ENCODE data around the gene ARMC3. TPM values are rescaled to one million over a fixed set of nuclear protein-coding genes. Genes with fewer than 3 reads are reported as not detected.
A peak's percentile ranks its signal among the peaks of the same experiment; 100 is the strongest.
"Not testable (repeated sequence)": the region's sequence is repeated elsewhere in the genome, so short reads cannot be mapped to it uniquely, and the experiment has no call there.

ARMC3 gene
- total RNA-seq, 1 experiment from 2014 or later = not detected

GRCh38 chr10:23070913-23071218, 143.0 kb downstream of the ARMC3 start:
- H3K27me3 ChIP-seq = no peaks in the 10 kb centered on the region
- H3K9me3 ChIP-seq = no peaks in the 10 kb centered on the region
- DNase-seq = no peak
- H3K4me3 ChIP-seq = no peak overlapping the region
- no peaks in the 10 kb centered on the region for H3K36me3 ChIP-seq

- not testable (repeated sequence) for H3K27me3 ChIP-seq, H3K9me3 ChIP-seq, H3K4me3 ChIP-seq, H3K36me3 ChIP-seq, DNase-seq
Observed at GRCh38 chr10:23072593-23072992, 144.7 kb downstream of the ARMC3 start.

GRCh38 chr10:23073527-23073926, 145.7 kb downstream of the ARMC3 start:
- no peaks in the 10 kb centered on the region for H3K27me3 ChIP-seq
- no peak for DNase-seq

GRCh38 chr10:23075672-23076071, 147.8 kb downstream of the ARMC3 start:
- Histone ChIP-seq H3K4me3 (no peak overlapping the region), H3K36me3 (no peaks in the 10 kb centered on the region), H3K27me3 (no peaks in the 10 kb centered on the region), H3K9me3 (no peaks in the 10 kb centered on the region)
- no peak for DNase-seq

More at GRCh38 chr10:23073527-23073926, 145.7 kb downstream of the ARMC3 start:
- no peaks in the 10 kb centered on the region for H3K9me3 ChIP-seq
- H3K36me3 ChIP-seq = no peaks in the 10 kb centered on the region
- H3K4me3 ChIP-seq = no peak overlapping the region

- Histone ChIP-seq H3K36me3 (no peaks in the 10 kb centered on the region), H3K27me3 (no peaks in the 10 kb centered on the region), H3K9me3 (no peaks in the 10 kb centered on the region), H3K4me3 (no peak overlapping the region)
- DNase-seq = no peak
Observed at GRCh38 chr10:23078114-23078513, 150.3 kb downstream of the ARMC3 start.

- Histone ChIP-seq H3K27me3 (no peaks in the 10 kb centered on the region), H3K36me3 (no peaks in the 10 kb centered on the region), H3K4me3 (no peak overlapping the region), H3K9me3 (0 out of 2 replicates have a peak, but pooled peaks cover 1% of the 10 kb centered on the region)
- no peak for DNase-seq
Observed at GRCh38 chr10:23079700-23080099, 151.8 kb downstream of the ARMC3 start.

- no peak for DNase-seq
- H3K36me3 ChIP-seq = no peaks in the 10 kb centered on the region
- no peak overlapping the region for H3K4me3 ChIP-seq
- H3K9me3 ChIP-seq = 0 out of 2 replicates have a peak, but pooled peaks cover 2% of the 10 kb centered on the region
- no peaks in the 10 kb centered on the region for H3K27me3 ChIP-seq
Observed at GRCh38 chr10:23080262-23080661, 152.4 kb downstream of the ARMC3 start.

- DNase-seq = peak; percentile 70
- Histone ChIP-seq H3K36me3 (no peaks in the 10 kb centered on the region), H3K4me3 (no peak overlapping the region), H3K27me3 (no peaks in the 10 kb centered on the region), H3K9me3 (0 out of 2 replicates have a peak, but pooled peaks cover 2% of the 10 kb centered on the region)
Observed at GRCh38 chr10:23081221-23081750, 153.4 kb downstream of the ARMC3 start.

- H3K36me3 ChIP-seq = no peaks in the 10 kb centered on the region
- H3K27me3 ChIP-seq = no peaks in the 10 kb centered on the region
- DNase-seq = no peak
- 0 out of 2 replicates have a peak, but pooled peaks cover 2% of the 10 kb centered on the region for H3K9me3 ChIP-seq
- H3K4me3 ChIP-seq = no peak overlapping the region
Observed at GRCh38 chr10:23081891-23082290, 154.0 kb downstream of the ARMC3 start.

Other genes starting within 250 kb of the ARMC3 start
- 17.4 and 17.8 TPM in 2 replicates for gene PIP4K2A, start 213.5 kb upstream of the ARMC3 start, total RNA-seq (2014; rRNA removed; shearing (Covaris generic); ENCODE audit: low replicate concordance)
- 18.6 and 26.3 TPM in 2 replicates for gene MSRB2, start 167.5 kb downstream of the ARMC3 start, total RNA-seq (2014; rRNA removed; shearing (Covaris generic); ENCODE audit: low replicate concordance)

Data from MG63 (cell line).